Stomach smooth muscle (tissue), 2 donors: ENCODE measurements around the gene DCAKD.
"Not testable (repeated sequence)": the region's sequence is repeated elsewhere in the genome, so short reads cannot be mapped to it uniquely, and the experiment has no call there.

Source experiments
- H3K27ac ChIP-seq: one replicate; pipeline ENCODE4 v1.7.0; 2013; ENCODE audit warnings: mild to moderate bottlenecking, low read length, inconsistent platforms
- H3K27me3 ChIP-seq, 2 donors: one replicate each; pipeline ENCODE4 v1.7.0; 2013; ENCODE audit warnings: low read length in 2 of 2; ENCODE audit not compliant: insufficient read depth in 2 of 2, control insufficient read depth in 1 of 2
- H3K36me3 ChIP-seq, 2 donors: one replicate each; pipeline ENCODE4 v1.7.0; 2013; ENCODE audit warnings: low read length in 2 of 2; ENCODE audit not compliant: control insufficient read depth in 2 of 2, insufficient read depth in 2 of 2
- H3K4me1 ChIP-seq: one replicate; pipeline ENCODE4 v1.7.0; 2013; ENCODE audit warnings: low read length; ENCODE audit not compliant: control insufficient read depth, insufficient read depth
- H3K4me3 ChIP-seq, 2 donors: one replicate each; pipeline ENCODE4 v1.7.0; 2013; ENCODE audit warnings: low read length in 2 of 2
- H3K9ac ChIP-seq, 2 donors: one replicate each; pipeline ENCODE4 v1.7.0; 2013; ENCODE audit warnings: low read length in 2 of 2, mild to moderate bottlenecking in 1 of 2
- H3K9me3 ChIP-seq, 2 donors: one replicate each; pipeline ENCODE4 v1.7.0; 2013; ENCODE audit warnings: low read length in 2 of 2; ENCODE audit not compliant: control insufficient read depth in 2 of 2
- donor health status: healthy.
- donor health status: Pancreatic carcinoma.

DCAKD gene

GRCh38 chr17:45067637-45068036 is 16.2 kb upstream of the DCAKD start:
- Histone ChIP-seq H3K27me3 (no peaks in the 10 kb centered on the region), H3K4me3 (no peak overlapping the region), H3K36me3 (peaks cover 5% of the 10 kb centered on the region in 2 donors), H3K9me3 (no peaks in the 10 kb centered on the region), H3K9ac (no peak overlapping the region), H3K4me1 (peaks cover 2% of the 10 kb centered on the region), H3K27ac (no peak overlapping the region)

GRCh38 chr17:45063198-45063597 is 11.8 kb upstream of the DCAKD start:
- no peaks in the 10 kb centered on the region for H3K36me3 ChIP-seq
- peaks cover 15% of the 10 kb centered on the region for H3K4me1 ChIP-seq
- H3K27me3 ChIP-seq = no peaks in the 10 kb centered on the region
- no peak overlapping the region for H3K9ac ChIP-seq
- no peak overlapping the region for H3K4me3 ChIP-seq
- no peaks in the 10 kb centered on the region for H3K9me3 ChIP-seq
- H3K27ac ChIP-seq = no peak overlapping the region

- Histone ChIP-seq H3K4me1 (peaks cover 14% of the 10 kb centered on the region), H3K4me3 (peak overlapping the region; percentile 74 to 100), H3K27me3 (no peaks in the 10 kb centered on the region), H3K27ac (peak overlapping the region; percentile 86), H3K9ac (peak overlapping the region; percentile 66 to 97), H3K9me3 (no peaks in the 10 kb centered on the region), H3K36me3 (no peaks in the 10 kb centered on the region)
Observed at GRCh38 chr17:45061606-45062205, 10.3 kb upstream of the DCAKD start.

- H3K27ac ChIP-seq = peak within 1 kb of the TSS; percentile 86
- H3K27me3 ChIP-seq = no peaks in the 10 kb centered on the region
- peak within 1 kb of the TSS; percentile 97 to 99 for H3K9ac ChIP-seq
- no peaks in the 10 kb centered on the region for H3K36me3 ChIP-seq
- H3K9me3 ChIP-seq = no peaks in the 10 kb centered on the region
- peaks cover 13% of the 10 kb centered on the region for H3K4me1 ChIP-seq
- peak within 1 kb of the TSS; percentile 74 to 100 for H3K4me3 ChIP-seq
Observed at GRCh38 chr17:45060797-45061605, 9.6 kb upstream of the DCAKD start, which contains the start of gene NMT1. TSS of gene NMT1 (plus strand) at chr17:45061317. CDS start at chr17:45061330, 13 bp downstream.

GRCh38 chr17:45060382-45060796 is 9.0 kb upstream of the DCAKD start:
- Histone ChIP-seq H3K27ac (peak overlapping the region; percentile 86), H3K36me3 (no peaks in the 10 kb centered on the region), H3K4me3 (peak overlapping the region; percentile 74 to 100), H3K27me3 (no peaks in the 10 kb centered on the region), H3K4me1 (peaks cover 13% of the 10 kb centered on the region), H3K9me3 (no peaks in the 10 kb centered on the region), H3K9ac (peak overlapping the region; percentile 97 to 99)

GRCh38 chr17:45052052-45052772 is 780 bp upstream of the DCAKD start:
- H3K27me3 ChIP-seq = no peaks in the 10 kb centered on the region
- H3K36me3 ChIP-seq = peaks cover 0 to 2% of the 10 kb centered on the region in 2 donors
- H3K9me3 ChIP-seq = no peaks in the 10 kb centered on the region
- H3K27ac ChIP-seq = peak overlapping the region; percentile 89
- peak overlapping the region; percentile 59 to 78 for H3K4me3 ChIP-seq
- H3K9ac ChIP-seq = peak overlapping the region; percentile 56 to 80
- peaks cover 17% of the 10 kb centered on the region for H3K4me1 ChIP-seq

- Histone ChIP-seq H3K4me1 (peaks cover 17% of the 10 kb centered on the region), H3K27ac (peak overlapping the region; percentile 89)
- H3K4me3 ChIP-seq, H3K27me3 ChIP-seq, H3K9ac ChIP-seq, H3K9me3 ChIP-seq, H3K36me3 ChIP-seq: not testable (repeated sequence)
Observed at GRCh38 chr17:45051720-45052051, 254 bp upstream of the DCAKD start.

GRCh38 chr17:45050481-45051059 is 862 bp downstream of the DCAKD start:
- peak overlapping the region; percentile 94 to 99 for H3K9ac ChIP-seq
- H3K27ac ChIP-seq = peak overlapping the region; percentile 95
- peaks cover 0 to 2% of the 10 kb centered on the region in 2 donors for H3K36me3 ChIP-seq
- H3K9me3 ChIP-seq = no peaks in the 10 kb centered on the region
- H3K4me3 ChIP-seq = peak overlapping the region; percentile 68 to 86
- no peaks in the 10 kb centered on the region for H3K27me3 ChIP-seq
- peaks cover 17% of the 10 kb centered on the region for H3K4me1 ChIP-seq

GRCh38 chr17:45048795-45049563 is 2.5 kb downstream of the DCAKD start:
- no peaks in the 10 kb centered on the region for H3K9me3 ChIP-seq
- H3K4me3 ChIP-seq = no peak overlapping the region
- H3K27ac ChIP-seq = no peak overlapping the region
- H3K27me3 ChIP-seq = no peaks in the 10 kb centered on the region
- peaks cover 23% of the 10 kb centered on the region for H3K4me1 ChIP-seq
- no peaks in the 10 kb centered on the region for H3K36me3 ChIP-seq
- peak overlapping the region in 1 of 2 donors; percentile 44 for H3K9ac ChIP-seq

GRCh38 chr17:45046537-45047125 is 4.8 kb downstream of the DCAKD start:
- Histone ChIP-seq H3K9me3 (no peaks in the 10 kb centered on the region), H3K4me3 (no peak overlapping the region), H3K9ac (no peak overlapping the region), H3K4me1 (peaks cover 33% of the 10 kb centered on the region), H3K27ac (no peak overlapping the region), H3K36me3 (no peaks in the 10 kb centered on the region), H3K27me3 (no peaks in the 10 kb centered on the region)
